SK-N-SH (cell line): ENCODE data around the gene CNGA1. TPM values are rescaled to one million over a fixed set of nuclear protein-coding genes. Genes with fewer than 3 reads are reported as not detected.
"Not testable (repeated sequence)": the region's sequence is repeated elsewhere in the genome, so short reads cannot be mapped to it uniquely, and the experiment has no call there.

Experiments
- CTCF ChIA-PET: fragments of 300-600, 350-600 bp; formaldehyde crosslinking; extraction: SDS; loops from one replicate; lab custom pipeline; 2021; lab: Yijun Ruan, JAX
- POLR2A ChIA-PET: fragments of 350-600 bp; sonication (Branson Sonifier 250); formaldehyde crosslinking; extraction: SDS; loops from one replicate; lab custom pipeline; 2020; ENCODE audit warnings: antibody characterized with exemption, inconsistent platforms; lab: Yijun Ruan, JAX
- DNase-seq: peaks from one replicate; pipeline ENCODE4 v3.0.0; 2012
- H2AFZ ChIP-seq: fragments of 200-600 bp; sonication (generic); 2 replicates; pipeline ENCODE4 v1.8.1; 2016; ENCODE audit warnings: antibody characterized with exemption, mild to moderate bottlenecking, low read depth
- H3F3A ChIP-seq: fragments of 200-600 bp; sonication (generic); replicated peaks from 2 replicates; pipeline ENCODE3; 2016; ENCODE audit warnings: antibody characterized with exemption, mild to moderate bottlenecking; ENCODE audit not compliant: insufficient read depth
- H3K27ac ChIP-seq, 2 experiments: fragments of 200-500 bp in 1 of 2; fragments of 200-600 bp in 1 of 2; sonication (Bioruptor generic) in 1 of 2; sonication (generic), shearing (Covaris generic) in 1 of 2; 2 replicates each; pipeline versions ENCODE4 v1.5.1 to v1.6.1; 2014 to 2016; ENCODE audit warnings: low read depth in 2 of 2, inconsistent platforms in 1 of 2, low read length in 1 of 2, mild to moderate bottlenecking in 1 of 2, mixed read lengths in 1 of 2
- H3K27me3 ChIP-seq: fragments of 200-600 bp; sonication (generic), shearing (Covaris generic); 2 replicates; pipeline ENCODE4 v1.6.1; 2016; ENCODE audit warnings: mixed run types; ENCODE audit not compliant: insufficient read depth
- H3K36me3 ChIP-seq, 2 experiments: fragments of 200-500 bp in 1 of 2; fragments of 200-600 bp in 1 of 2; sonication (Bioruptor generic) in 1 of 2; sonication (generic) in 1 of 2; replicated peaks in 1 of 2; 2 replicates each; pipeline versions ENCODE3 to v1.5.1; 2014 to 2016; ENCODE audit warnings: low read length in 1 of 2, mild to moderate bottlenecking in 1 of 2; ENCODE audit not compliant: insufficient read depth in 2 of 2, control insufficient read depth in 1 of 2
- H3K4me1 ChIP-seq, 2 experiments: fragments of 200-500 bp in 1 of 2; fragments of 200-600 bp in 1 of 2; sonication (Bioruptor generic) in 1 of 2; sonication (generic), shearing (Covaris generic) in 1 of 2; 2 replicates each; pipeline versions ENCODE4 v1.5.1 to v1.6.1; 2014 to 2016; ENCODE audit warnings: low read depth in 1 of 2, low read length in 1 of 2, mixed run types in 1 of 2; ENCODE audit not compliant: insufficient read depth in 2 of 2, control insufficient read depth in 1 of 2
- H3K4me2 ChIP-seq: fragments of 200-600 bp; sonication (generic), shearing (Covaris generic); 2 replicates; pipeline ENCODE4 v1.6.1; 2017; ENCODE audit warnings: mixed run types
- H3K4me3 ChIP-seq, 2 experiments: fragments of 200-500 bp in 1 of 2; fragments of 200-600 bp in 1 of 2; sonication (Bioruptor generic) in 1 of 2; sonication (generic), shearing (Covaris generic) in 1 of 2; 2 replicates each; pipeline versions ENCODE4 v1.5.1 to v1.8.1; 2014 to 2016; ENCODE audit warnings: low read depth in 2 of 2, inconsistent platforms in 1 of 2, low read length in 1 of 2, mild to moderate bottlenecking in 1 of 2, mixed read lengths in 1 of 2, moderate library complexity in 1 of 2
- H3K79me2 ChIP-seq: fragments of 200-600 bp; sonication (generic); 2 replicates; pipeline ENCODE4 v1.8.1; 2017; ENCODE audit warnings: mild to moderate bottlenecking; ENCODE audit not compliant: insufficient read depth
- H3K9ac ChIP-seq: fragments of 200-600 bp; sonication (generic); 2 replicates; pipeline ENCODE4 v1.6.1; 2017; ENCODE audit warnings: mixed run types
- H3K9me2 ChIP-seq: fragments of 200-600 bp; sonication (generic); 2 replicates; pipeline ENCODE4 v1.6.1; 2017; ENCODE audit warnings: mixed run types
- H3K9me3 ChIP-seq: fragments of 200-600 bp; sonication (generic); 2 replicates; pipeline ENCODE4 v1.6.1; 2017; ENCODE audit warnings: mixed run types, mild to moderate bottlenecking, moderate library complexity
- H4K20me1 ChIP-seq: fragments of 200-600 bp; sonication (generic); 2 replicates; pipeline ENCODE4 v1.6.1; 2017; ENCODE audit warnings: mild to moderate bottlenecking, mixed run types; ENCODE audit not compliant: insufficient read depth
- CHD2 ChIP-seq: fragments of 150-350 bp; IDR thresholded peaks from 2 replicates; pipeline ENCODE4 v1.6.1; 2018; ENCODE audit warnings: low read length; ENCODE audit not compliant: partially characterized antibody
- FOSL2 ChIP-seq: IDR thresholded peaks from 2 replicates; pipeline ENCODE4 v1.4.0; 2012; ENCODE audit warnings: low read depth, mild to moderate bottlenecking, moderate library complexity, borderline replicate concordance
- FOXJ3 ChIP-seq: sonication (generic); formaldehyde crosslinking; IDR thresholded peaks from 2 replicates; pipeline ENCODE4 v1.5.1; 2020; ENCODE audit warnings: mild to moderate bottlenecking, missing genetic modification reagents
- FOXM1 ChIP-seq: IDR thresholded peaks from 2 replicates; pipeline ENCODE4 v1.4.0; 2012; ENCODE audit warnings: low read depth, mild to moderate bottlenecking
- MXI1 ChIP-seq: IDR thresholded peaks from 2 replicates; pipeline ENCODE4 v1.6.1; 2012; ENCODE audit warnings: mild to moderate bottlenecking, low read depth, low read length, improper control_type of control experiment
- NRF1 ChIP-seq: IDR thresholded peaks from 2 replicates; pipeline ENCODE4 v1.6.1; 2012; ENCODE audit warnings: low read depth, mild to moderate bottlenecking, low read length
- POLR2AphosphoS5 ChIP-seq: IDR thresholded peaks from 2 replicates; pipeline ENCODE4 v1.6.1; 2012; ENCODE audit warnings: low read depth, low read length
- RCOR1 ChIP-seq: fragments of 150-350 bp; IDR thresholded peaks from 2 replicates; pipeline ENCODE4 v1.6.1; 2017; ENCODE audit warnings: antibody characterized with exemption, low read length
- RFX5 ChIP-seq: IDR thresholded peaks from 2 replicates; pipeline ENCODE4 v1.6.1; 2012; ENCODE audit warnings: mild to moderate bottlenecking, improper control_type of control experiment, low read length
- RXRA ChIP-seq: IDR thresholded peaks from 2 replicates; pipeline ENCODE4 v1.4.0; 2012; ENCODE audit warnings: low read depth, mild to moderate bottlenecking, borderline replicate concordance
- SIN3A ChIP-seq: IDR thresholded peaks from 2 replicates; pipeline ENCODE4 v1.6.1; 2012; ENCODE audit warnings: low read depth, mild to moderate bottlenecking, low read length, moderate library complexity, borderline replicate concordance
- SMC3 ChIP-seq: IDR thresholded peaks from 2 replicates; pipeline ENCODE4 v1.6.1; 2012; ENCODE audit warnings: low read depth, low read length, improper control_type of control experiment
- TAF1 ChIP-seq: IDR thresholded peaks from 2 replicates; pipeline ENCODE4 v1.6.1; 2012; ENCODE audit warnings: low read depth, mild to moderate bottlenecking, low read length, moderate library complexity, borderline replicate concordance
- TCF12 ChIP-seq: IDR thresholded peaks from 2 replicates; pipeline ENCODE4 v1.4.0; 2012
- WGBS: methylation state at CpG from one replicate; pipeline ENCODE4 v1.1.6; 2017; ENCODE audit warnings: low lambda C conversion rate; 5-methylcytosine and 5-hydroxymethylcytosine counted together
- polyA plus RNA-seq, 3 experiments: library from polyadenylated mRNA; depleted of rRNA; stranded (reverse); fragments of >200 nt; gene quantifications; 2 replicates each; pipeline ENCODE4 v1.2.3, GENCODE V29; 2012
- TF ChIP-seq, protein P1 (sequence below): fragments of 150-350 bp; IDR thresholded peaks from 2 replicates; pipeline ENCODE4 v1.6.1; 2017; ENCODE audit warnings: antibody characterized with exemption, low read length, low read depth, borderline replicate concordance
- TF ChIP-seq, protein P2 (sequence below): IDR thresholded peaks from 2 replicates; pipeline ENCODE4 v1.4.0; 2012; ENCODE audit warnings: low read depth, borderline replicate concordance
- TF ChIP-seq, protein P3 (sequence below): fragments of 150-350 bp; IDR thresholded peaks from 2 replicates; pipeline ENCODE4 v1.6.1; 2016; ENCODE audit warnings: mild to moderate bottlenecking, low read depth, low read length
- TF ChIP-seq, protein P4 (sequence below): fragments of 200-600 bp; sonication (generic); IDR thresholded peaks from 2 replicates; pipeline ENCODE4 v1.6.1; 2017; ENCODE audit warnings: antibody characterized with exemption, mild to moderate bottlenecking, moderate library complexity

Gene CNGA1
- polyA plus RNA-seq, 1 of the 3 experiments (the other 2 are of a cell fraction), result 0.23 TPM

DNA sequence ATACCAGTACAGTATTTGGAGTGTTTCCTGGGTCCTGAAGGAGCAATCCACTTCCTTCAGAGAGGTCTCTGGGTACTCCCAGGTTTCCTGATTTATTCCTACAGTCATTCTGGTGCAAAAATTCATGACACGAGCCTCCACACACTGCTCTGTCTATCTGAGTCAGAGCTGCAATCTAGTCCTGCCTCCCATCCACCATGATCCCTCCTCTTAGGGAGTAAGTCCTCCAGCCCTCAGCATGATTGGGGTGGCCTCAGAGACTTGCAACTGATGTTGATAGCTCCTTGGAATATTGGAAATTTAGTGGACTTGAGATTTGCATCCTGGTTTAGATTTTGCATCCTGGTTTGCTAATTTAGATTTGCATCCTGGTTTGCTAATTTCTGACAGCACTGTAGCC is 20.5 kb downstream of the CNGA1 start:
- Histone ChIP-seq H3K79me2 (no peaks in the 10 kb centered on the region), H3K4me3 (no peak overlapping the region), H3K36me3 (no peaks in the 10 kb centered on the region), H3K9me3 (no peaks in the 10 kb centered on the region), H3K9ac (no peak overlapping the region), H2AFZ (no peak overlapping the region), H3F3A (no peaks in the 10 kb centered on the region), H3K27me3 (no peaks in the 10 kb centered on the region)
- WGBS, result 25% methylated on average over 1 of the region's 1 CpG
- CTCF ChIA-PET, result no interaction called here
- TF ChIP-seq, protein P1, sequence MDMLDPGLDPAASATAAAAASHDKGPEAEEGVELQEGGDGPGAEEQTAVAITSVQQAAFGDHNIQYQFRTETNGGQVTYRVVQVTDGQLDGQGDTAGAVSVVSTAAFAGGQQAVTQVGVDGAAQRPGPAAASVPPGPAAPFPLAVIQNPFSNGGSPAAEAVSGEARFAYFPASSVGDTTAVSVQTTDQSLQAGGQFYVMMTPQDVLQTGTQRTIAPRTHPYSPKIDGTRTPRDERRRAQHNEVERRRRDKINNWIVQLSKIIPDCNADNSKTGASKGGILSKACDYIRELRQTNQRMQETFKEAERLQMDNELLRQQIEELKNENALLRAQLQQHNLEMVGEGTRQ, result no peak
- no peak for TF ChIP-seq NRF1
- no peak for TF ChIP-seq SMC3
- TF ChIP-seq, all 33 proteins: peak for 0
- Histone ChIP-seq H4K20me1 (no peaks in the 10 kb centered on the region), H3K4me2 (no peak overlapping the region), H3K9me2 (no peaks in the 10 kb centered on the region), H3K4me1 (no peaks in the 10 kb centered on the region), H3K27ac (no peak overlapping the region)
- no peak for DNase-seq
- POLR2A ChIA-PET, result no interaction called here

DNA sequence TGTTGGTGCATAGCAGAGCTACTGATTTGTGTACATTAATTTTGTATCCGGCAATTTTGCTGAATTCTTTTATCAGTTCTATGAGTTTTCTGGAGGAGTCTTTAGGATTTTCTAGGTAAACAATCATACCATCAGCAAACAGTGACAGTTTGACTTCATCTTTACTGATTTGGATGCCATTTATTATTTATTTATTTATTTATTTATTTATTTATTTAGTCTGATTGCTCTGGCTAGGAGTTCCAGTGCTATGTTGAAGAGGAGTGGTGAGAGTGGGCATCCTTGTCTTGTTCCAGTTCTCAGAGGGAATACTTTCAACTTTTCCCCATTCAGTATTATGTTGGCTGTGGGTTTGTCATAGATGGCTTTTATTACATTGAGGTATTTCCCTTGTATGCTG is 24.0 kb downstream of the CNGA1 start:
- H3K79me2 ChIP-seq, H3K9me3 ChIP-seq, H3K4me1 ChIP-seq, H3K27me3 ChIP-seq, H3K4me2 ChIP-seq, H3K9ac ChIP-seq, DNase-seq, H3K36me3 ChIP-seq, H3K4me3 ChIP-seq, POLR2A ChIA-PET, H3F3A ChIP-seq, H3K27ac ChIP-seq, H4K20me1 ChIP-seq, H2AFZ ChIP-seq, H3K9me2 ChIP-seq: not testable (repeated sequence)
- CTCF ChIA-PET, result interaction anchor here (0.6 kb wide), 1 partner anchor 166 kb away, joined by 3 read pairs; no protein-coding TSS in a partner anchor
- 84% methylated on average over 1 of the region's 1 CpG for WGBS

DNA sequence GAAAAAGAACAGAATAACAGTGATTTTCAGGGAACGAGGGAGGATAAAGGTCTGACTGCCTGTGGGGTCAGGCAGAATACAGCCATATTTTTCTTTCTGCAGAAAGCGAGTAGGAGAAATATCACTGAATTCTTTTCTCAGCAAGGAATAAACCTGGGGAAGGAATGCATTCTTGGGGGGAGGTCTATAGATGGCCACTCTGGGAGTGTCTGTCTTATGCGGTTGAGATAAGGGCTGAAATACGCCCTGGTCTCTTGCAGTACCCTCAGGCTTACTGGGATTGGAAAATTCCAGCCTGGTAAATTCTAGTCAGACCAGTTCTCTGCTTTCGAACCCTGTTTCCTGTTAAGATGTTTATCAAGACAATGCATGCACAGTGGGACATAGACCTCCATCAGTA is 26.3 kb downstream of the CNGA1 start:
- POLR2A ChIA-PET, result no interaction called here

More for the DNA sequence above, 26.3 kb downstream of the CNGA1 start:
- Histone ChIP-seq H3K9ac (no peak overlapping the region), H3K27me3 (no peaks in the 10 kb centered on the region), H3K9me3 (no peaks in the 10 kb centered on the region; the same call in 1 of the 2 replicates), H3K4me3 (no peak overlapping the region), H3K27ac (no peak overlapping the region), H2AFZ (no peak overlapping the region), H3K4me1 (no peaks in the 10 kb centered on the region), H3K9me2 (no peaks in the 10 kb centered on the region), H3K4me2 (no peak overlapping the region), H4K20me1 (no peaks in the 10 kb centered on the region), H3K79me2 (no peaks in the 10 kb centered on the region), H3F3A (no peaks in the 10 kb centered on the region), H3K36me3 (no peaks in the 10 kb centered on the region)
- no peak for DNase-seq
- TF ChIP-seq TAF1 (no peak), TCF12 (no peak), FOXJ3 (CRISPR knock-in tag) (no peak), FOXM1 (no peak), RXRA (no peak), RFX5 (no peak), CHD2 (no peak), RCOR1 (no peak), MXI1 (no peak), SIN3A (no peak), POLR2AphosphoS5 (no peak), FOSL2 (no peak)
- TF ChIP-seq, protein P2, sequence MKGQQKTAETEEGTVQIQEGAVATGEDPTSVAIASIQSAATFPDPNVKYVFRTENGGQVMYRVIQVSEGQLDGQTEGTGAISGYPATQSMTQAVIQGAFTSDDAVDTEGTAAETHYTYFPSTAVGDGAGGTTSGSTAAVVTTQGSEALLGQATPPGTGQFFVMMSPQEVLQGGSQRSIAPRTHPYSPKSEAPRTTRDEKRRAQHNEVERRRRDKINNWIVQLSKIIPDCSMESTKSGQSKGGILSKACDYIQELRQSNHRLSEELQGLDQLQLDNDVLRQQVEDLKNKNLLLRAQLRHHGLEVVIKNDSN, result no peak
- TF ChIP-seq, protein P3, sequence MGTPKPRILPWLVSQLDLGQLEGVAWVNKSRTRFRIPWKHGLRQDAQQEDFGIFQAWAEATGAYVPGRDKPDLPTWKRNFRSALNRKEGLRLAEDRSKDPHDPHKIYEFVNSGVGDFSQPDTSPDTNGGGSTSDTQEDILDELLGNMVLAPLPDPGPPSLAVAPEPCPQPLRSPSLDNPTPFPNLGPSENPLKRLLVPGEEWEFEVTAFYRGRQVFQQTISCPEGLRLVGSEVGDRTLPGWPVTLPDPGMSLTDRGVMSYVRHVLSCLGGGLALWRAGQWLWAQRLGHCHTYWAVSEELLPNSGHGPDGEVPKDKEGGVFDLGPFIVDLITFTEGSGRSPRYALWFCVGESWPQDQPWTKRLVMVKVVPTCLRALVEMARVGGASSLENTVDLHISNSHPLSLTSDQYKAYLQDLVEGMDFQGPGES, result no peak
- TF ChIP-seq, protein P4, sequence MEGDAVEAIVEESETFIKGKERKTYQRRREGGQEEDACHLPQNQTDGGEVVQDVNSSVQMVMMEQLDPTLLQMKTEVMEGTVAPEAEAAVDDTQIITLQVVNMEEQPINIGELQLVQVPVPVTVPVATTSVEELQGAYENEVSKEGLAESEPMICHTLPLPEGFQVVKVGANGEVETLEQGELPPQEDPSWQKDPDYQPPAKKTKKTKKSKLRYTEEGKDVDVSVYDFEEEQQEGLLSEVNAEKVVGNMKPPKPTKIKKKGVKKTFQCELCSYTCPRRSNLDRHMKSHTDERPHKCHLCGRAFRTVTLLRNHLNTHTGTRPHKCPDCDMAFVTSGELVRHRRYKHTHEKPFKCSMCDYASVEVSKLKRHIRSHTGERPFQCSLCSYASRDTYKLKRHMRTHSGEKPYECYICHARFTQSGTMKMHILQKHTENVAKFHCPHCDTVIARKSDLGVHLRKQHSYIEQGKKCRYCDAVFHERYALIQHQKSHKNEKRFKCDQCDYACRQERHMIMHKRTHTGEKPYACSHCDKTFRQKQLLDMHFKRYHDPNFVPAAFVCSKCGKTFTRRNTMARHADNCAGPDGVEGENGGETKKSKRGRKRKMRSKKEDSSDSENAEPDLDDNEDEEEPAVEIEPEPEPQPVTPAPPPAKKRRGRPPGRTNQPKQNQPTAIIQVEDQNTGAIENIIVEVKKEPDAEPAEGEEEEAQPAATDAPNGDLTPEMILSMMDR, result no peak
- CTCF ChIA-PET, result interaction anchor here (1.1 kb wide), 1 partner anchor 14 kb away, joined by 3 read pairs; no protein-coding TSS in a partner anchor
- WGBS, result 32% methylated on average over 5 of the region's 5 CpGs
